Sigmoid colon (tissue), 4 donors: Measurements from ENCODE around the gene CDHR5.

ENCODE experiments used
- POLR2AphosphoS5 ChIP-seq, 4 donors: sonication (generic); formaldehyde crosslinking; IDR thresholded peaks; one replicate each; pipeline ENCODE4 v1.6.1; 2017; ENCODE audit warnings: antibody characterized with exemption in 4 of 4
- TF ChIP-seq, protein P1 (sequence below), 4 experiments: fragments of 450-650 bp in 3 of 4; fragments of 200-600 bp in 1 of 4; IDR thresholded peaks; one replicate each; pipeline ENCODE4 v1.5.1; 2016 to 2019; ENCODE audit warnings: antibody characterized with exemption in 4 of 4, mild to moderate bottlenecking in 3 of 4, moderate library complexity in 2 of 4

DNA sequence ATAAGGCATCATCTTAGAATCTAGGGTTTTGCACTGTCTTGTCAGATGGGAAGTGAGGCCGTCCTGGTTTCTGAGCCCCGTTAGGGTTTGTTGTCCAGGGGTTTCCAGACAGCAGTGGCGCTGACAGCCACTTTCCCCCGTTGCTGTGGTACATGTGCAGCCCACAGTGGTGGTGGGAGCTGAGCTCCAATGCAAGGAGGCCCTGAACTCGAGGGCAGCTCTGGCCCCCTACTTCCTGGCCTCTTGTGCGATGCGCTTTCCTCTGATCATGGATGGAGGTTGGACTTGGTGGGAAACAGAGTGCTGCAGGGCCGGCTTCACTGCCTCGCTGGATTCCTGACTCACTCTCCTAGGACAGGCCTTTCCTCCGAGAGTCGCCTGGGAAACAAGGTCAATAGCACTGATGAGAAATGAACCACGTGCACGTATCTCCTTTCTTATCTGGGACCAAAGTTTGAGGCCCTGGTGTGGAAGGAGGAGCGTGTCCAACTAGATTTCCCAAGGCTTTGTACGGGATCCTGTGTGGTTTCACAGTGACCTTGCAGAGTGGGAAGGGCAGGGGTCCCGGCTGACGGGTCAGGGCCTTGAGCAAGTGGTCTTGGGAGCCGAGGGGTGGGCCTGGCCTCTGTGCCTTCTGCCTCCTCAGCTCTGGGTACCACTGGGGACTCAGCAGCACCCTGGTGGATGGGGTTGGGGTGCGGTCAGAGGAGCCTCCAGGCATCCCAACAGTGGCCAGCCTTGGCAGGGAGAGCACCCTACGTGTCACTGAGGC is 44.7 kb downstream of the CDHR5 start:
- TF ChIP-seq, protein P1, sequence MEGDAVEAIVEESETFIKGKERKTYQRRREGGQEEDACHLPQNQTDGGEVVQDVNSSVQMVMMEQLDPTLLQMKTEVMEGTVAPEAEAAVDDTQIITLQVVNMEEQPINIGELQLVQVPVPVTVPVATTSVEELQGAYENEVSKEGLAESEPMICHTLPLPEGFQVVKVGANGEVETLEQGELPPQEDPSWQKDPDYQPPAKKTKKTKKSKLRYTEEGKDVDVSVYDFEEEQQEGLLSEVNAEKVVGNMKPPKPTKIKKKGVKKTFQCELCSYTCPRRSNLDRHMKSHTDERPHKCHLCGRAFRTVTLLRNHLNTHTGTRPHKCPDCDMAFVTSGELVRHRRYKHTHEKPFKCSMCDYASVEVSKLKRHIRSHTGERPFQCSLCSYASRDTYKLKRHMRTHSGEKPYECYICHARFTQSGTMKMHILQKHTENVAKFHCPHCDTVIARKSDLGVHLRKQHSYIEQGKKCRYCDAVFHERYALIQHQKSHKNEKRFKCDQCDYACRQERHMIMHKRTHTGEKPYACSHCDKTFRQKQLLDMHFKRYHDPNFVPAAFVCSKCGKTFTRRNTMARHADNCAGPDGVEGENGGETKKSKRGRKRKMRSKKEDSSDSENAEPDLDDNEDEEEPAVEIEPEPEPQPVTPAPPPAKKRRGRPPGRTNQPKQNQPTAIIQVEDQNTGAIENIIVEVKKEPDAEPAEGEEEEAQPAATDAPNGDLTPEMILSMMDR (IDR thresholded peaks at IDR 0.05) = no peak
- no peak for TF ChIP-seq POLR2AphosphoS5 (IDR thresholded peaks at IDR 0.05)
